Right atrium auricular region (tissue), 2 donors: Measurements from ENCODE around the gene DNAJB14. TPM values are rescaled to one million over a fixed set of nuclear protein-coding genes. Genes with fewer than 3 reads are reported as not detected.

Experiments
- DNase-seq: peaks from one replicate; pipeline ENCODE4 v3.0.0-alpha.2; 2019; ENCODE audit warnings: low spot score
- H3K27ac ChIP-seq, 2 donors: fragments of 200-600 bp; sonication (generic); 1 replicate in 1 of 2; 2 replicates in 1 of 2; pipeline ENCODE4 v1.5.1; 2016 to 2019
- H3K27me3 ChIP-seq, 2 donors: fragments of 200-600 bp; sonication (generic); one replicate each; pipeline versions ENCODE4 v1.5.1 to v1.6.0; 2017 to 2019
- H3K36me3 ChIP-seq: fragments of 200-600 bp; sonication (generic); one replicate; pipeline ENCODE4 v1.5.1; 2016
- H3K4me1 ChIP-seq, 2 donors: fragments of 200-600 bp; sonication (generic); one replicate each; pipeline versions ENCODE4 v1.5.1 to v1.6.0; 2017 to 2019
- H3K4me3 ChIP-seq, 2 donors: fragments of 200-600 bp; sonication (generic); 1 replicate in 1 of 2; 2 replicates in 1 of 2; pipeline ENCODE4 v1.5.1; 2017 to 2019; ENCODE audit warnings: mild to moderate bottlenecking in 1 of 2, moderate library complexity in 1 of 2
- H3K9me3 ChIP-seq, 2 donors: fragments of 200-600 bp; sonication (generic); one replicate each; pipeline ENCODE4 v1.5.1; 2019
- total RNA-seq, 2 donors: library from RNA; depleted of rRNA; stranded (reverse); fragments of >200 nt; gene quantifications; one replicate each; pipeline ENCODE4 v1.1.0, GENCODE V29; 2016
- TF ChIP-seq, protein P1 (sequence below), 2 donors: fragments of 200-600 bp; sonication (generic); IDR thresholded peaks; one replicate each; pipeline ENCODE4 v1.5.1; 2019; ENCODE audit warnings: antibody characterized with exemption in 2 of 2

Gene DNAJB14
- total RNA-seq, 2 donors from 2014 or later: 13.9 to 15.1 TPM

DNA sequence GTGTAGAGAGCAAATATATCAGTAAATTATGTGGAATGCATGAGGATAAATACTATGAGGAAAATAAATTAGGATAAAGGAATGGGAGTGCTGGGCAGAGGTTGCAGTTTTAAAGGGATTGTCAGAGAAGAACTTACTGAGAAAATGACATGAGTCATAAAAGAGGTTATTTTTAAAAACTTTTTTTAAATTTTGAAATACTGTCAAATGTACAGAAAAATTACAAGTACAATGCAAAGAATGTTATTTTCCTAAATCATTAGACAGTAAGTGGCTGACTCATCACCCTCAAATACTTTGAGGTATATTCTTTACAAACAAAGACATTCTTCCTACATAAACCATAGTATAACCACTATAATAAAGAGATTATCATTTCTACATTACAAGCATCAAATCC, 33.5 kb upstream of the DNAJB14 start:
- no peaks in the 10 kb centered on the region for H3K36me3 ChIP-seq
- no peaks in the 10 kb centered on the region for H3K9me3 ChIP-seq
- no peak for DNase-seq
- no peak overlapping the region for H3K4me3 ChIP-seq
- TF ChIP-seq, protein P1, sequence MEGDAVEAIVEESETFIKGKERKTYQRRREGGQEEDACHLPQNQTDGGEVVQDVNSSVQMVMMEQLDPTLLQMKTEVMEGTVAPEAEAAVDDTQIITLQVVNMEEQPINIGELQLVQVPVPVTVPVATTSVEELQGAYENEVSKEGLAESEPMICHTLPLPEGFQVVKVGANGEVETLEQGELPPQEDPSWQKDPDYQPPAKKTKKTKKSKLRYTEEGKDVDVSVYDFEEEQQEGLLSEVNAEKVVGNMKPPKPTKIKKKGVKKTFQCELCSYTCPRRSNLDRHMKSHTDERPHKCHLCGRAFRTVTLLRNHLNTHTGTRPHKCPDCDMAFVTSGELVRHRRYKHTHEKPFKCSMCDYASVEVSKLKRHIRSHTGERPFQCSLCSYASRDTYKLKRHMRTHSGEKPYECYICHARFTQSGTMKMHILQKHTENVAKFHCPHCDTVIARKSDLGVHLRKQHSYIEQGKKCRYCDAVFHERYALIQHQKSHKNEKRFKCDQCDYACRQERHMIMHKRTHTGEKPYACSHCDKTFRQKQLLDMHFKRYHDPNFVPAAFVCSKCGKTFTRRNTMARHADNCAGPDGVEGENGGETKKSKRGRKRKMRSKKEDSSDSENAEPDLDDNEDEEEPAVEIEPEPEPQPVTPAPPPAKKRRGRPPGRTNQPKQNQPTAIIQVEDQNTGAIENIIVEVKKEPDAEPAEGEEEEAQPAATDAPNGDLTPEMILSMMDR (IDR thresholded peaks at IDR 0.05): no peak
- H3K27me3 ChIP-seq: no peaks in the 10 kb centered on the region
- no peaks in the 10 kb centered on the region for H3K4me1 ChIP-seq
- no peak overlapping the region for H3K27ac ChIP-seq

DNA sequence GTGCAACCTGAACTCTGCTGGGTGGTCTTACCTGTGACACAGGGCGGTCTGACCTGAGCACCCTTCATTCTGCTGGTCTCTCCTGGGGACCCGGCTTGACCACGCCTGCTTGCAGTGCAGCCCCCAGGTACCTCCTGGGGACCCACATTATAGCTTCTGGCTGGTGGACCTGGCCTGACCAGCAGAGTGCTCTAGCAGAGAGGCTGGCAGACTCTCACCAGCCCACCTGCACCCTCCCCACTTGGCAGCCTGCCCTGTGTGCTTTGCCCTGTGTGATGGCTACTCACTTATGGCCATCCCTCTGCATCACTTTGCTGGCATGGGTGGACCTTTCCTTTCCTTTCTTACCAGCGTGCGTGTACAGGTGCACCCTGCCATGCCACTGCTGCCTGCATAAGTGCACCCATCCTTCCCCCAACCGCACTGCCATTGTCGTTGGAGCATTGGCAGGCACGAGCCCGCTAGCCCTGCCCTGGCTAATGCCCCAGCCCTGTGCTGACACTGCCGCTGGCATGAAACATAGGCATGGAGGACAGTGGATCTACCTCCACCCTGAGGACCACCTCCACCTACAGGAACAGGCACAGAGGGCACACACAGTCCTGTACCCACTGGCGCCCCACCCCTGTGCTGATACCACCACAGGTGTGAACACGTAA, 25.2 kb upstream of the DNAJB14 start:
- H3K4me1 ChIP-seq: no peaks in the 10 kb centered on the region
- no peaks in the 10 kb centered on the region for H3K27me3 ChIP-seq
- no peaks in the 10 kb centered on the region for H3K36me3 ChIP-seq
- H3K27ac ChIP-seq: no peak overlapping the region
- no peak overlapping the region for H3K4me3 ChIP-seq
- no peak for DNase-seq
- TF ChIP-seq, protein P1 (IDR thresholded peaks at IDR 0.05): no peak
- no peaks in the 10 kb centered on the region for H3K9me3 ChIP-seq

DNA sequence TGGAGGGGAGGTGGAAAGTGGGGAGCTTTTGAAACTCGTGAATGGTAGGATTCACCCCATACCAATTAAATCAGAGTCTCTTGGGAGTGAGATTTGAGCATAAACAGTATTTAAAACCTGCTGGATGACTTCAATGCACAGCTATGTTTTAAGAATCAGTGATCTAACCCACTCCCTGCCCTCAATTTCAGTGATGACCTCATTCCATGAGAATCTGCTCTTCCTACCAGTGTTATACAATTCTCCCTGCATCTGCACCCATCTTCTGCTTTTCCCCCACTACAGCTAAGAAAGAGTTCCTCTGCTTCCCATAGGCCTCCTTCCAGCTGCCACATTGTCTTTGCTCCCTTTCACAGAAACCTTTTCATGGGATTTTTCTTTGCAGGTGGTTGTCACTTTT, 21.9 kb upstream of the DNAJB14 start:
- Histone ChIP-seq H3K27ac (no peak overlapping the region), H3K36me3 (no peaks in the 10 kb centered on the region), H3K27me3 (no peaks in the 10 kb centered on the region), H3K4me1 (no peaks in the 10 kb centered on the region), H3K9me3 (no peaks in the 10 kb centered on the region), H3K4me3 (no peak overlapping the region)
- DNase-seq: no peak
- TF ChIP-seq, protein P1 (IDR thresholded peaks at IDR 0.05): no peak

DNA sequence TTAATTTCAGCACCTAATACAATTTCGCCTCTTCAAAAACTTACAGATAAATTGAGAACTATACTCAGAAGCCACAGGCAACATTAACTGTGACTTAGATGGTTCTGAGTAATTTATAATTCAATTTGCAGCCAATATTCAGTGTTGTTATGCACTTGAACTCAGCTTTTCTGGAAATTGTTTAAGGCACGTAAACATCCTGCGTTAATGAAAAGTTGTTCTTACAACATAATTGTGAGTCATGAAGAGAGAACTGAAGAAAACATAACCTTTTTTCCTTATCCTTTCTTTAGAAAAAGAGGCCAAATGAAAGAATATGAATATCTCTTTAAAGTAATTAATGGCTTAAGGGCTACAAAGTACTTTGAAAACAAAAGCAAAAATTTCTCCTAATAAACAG, 20.3 kb upstream of the DNAJB14 start:
- Histone ChIP-seq H3K9me3 (no peaks in the 10 kb centered on the region), H3K4me1 (no peaks in the 10 kb centered on the region), H3K27me3 (no peaks in the 10 kb centered on the region), H3K4me3 (no peak overlapping the region), H3K36me3 (no peaks in the 10 kb centered on the region), H3K27ac (no peak overlapping the region)
- TF ChIP-seq, protein P1 (IDR thresholded peaks at IDR 0.05): no peak
- no peak for DNase-seq

DNA sequence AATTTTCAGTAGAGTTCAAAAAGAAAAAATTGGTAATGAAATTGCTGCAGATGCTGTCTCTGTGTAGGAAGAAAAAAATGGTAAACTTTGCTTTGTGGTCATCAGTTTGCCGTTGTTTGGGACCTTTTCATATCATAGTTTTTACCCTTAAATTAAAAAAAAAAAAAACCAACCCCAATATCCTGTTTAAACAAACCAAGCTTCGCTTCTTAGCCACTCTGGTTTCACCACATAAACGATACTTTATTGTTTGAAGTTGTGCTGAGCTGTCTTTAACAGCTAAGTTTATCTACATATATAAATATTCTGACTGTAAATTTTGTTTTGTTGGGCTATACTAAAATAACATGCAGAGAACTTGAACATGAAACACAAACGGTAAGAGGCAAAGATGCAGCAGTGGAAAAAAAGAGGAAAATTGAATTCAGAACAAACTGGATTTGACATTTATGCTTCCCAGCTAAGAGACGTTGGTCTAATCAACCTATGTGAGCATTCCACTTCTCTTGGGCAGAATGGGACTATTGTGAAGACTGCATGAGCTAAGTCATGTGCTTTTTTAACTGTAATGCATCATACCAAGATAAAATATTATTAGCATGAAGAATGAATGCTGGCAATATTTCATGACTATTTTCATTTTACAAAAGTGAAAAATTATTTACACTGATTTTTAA, 19.4 kb upstream of the DNAJB14 start:
- no peaks in the 10 kb centered on the region for H3K36me3 ChIP-seq
- TF ChIP-seq, protein P1 (IDR thresholded peaks at IDR 0.05): no peak
- H3K4me1 ChIP-seq: no peaks in the 10 kb centered on the region
- no peak overlapping the region for H3K27ac ChIP-seq
- no peaks in the 10 kb centered on the region for H3K27me3 ChIP-seq
- no peak overlapping the region for H3K4me3 ChIP-seq
- no peaks in the 10 kb centered on the region for H3K9me3 ChIP-seq
- DNase-seq: no peak
